PC-3 (cell line): Measurements from ENCODE around the gene CYGB. TPM values are rescaled to one million over a fixed set of nuclear protein-coding genes. Genes with fewer than 3 reads are reported as not detected.

ENCODE experiments used
- ATAC-seq: fragments of 200-7000 bp; cut with Tn5 transposase; 2 replicates; pipeline ENCODE4 v1.9.1; 2020; ENCODE audit warnings: mild to moderate bottlenecking, moderate library complexity
- BruUV-seq: library from RNA; stranded (reverse); fragments of 400-500 nt; replicated peaks from 2 replicates; lab custom pipeline; 2021; lab: Mats Ljungman, UMichigan
- CTCF ChIA-PET: fragments of 300-600 bp; sonication (Branson Sonifier 250); formaldehyde crosslinking; loops from one replicate; lab custom pipeline; 2022; ENCODE audit warnings: antibody characterized with exemption; lab: Charles Lee
- POLR2A ChIA-PET: fragments of 300-600 bp; sonication (Branson Sonifier 250); formaldehyde crosslinking; loops from one replicate; lab custom pipeline; 2022; ENCODE audit warnings: antibody characterized with exemption; ENCODE audit not compliant: unreplicated experiment; lab: Charles Lee
- DNase-seq: peaks from one replicate; pipeline ENCODE4 v3.0.0-alpha.2; 2015
- H2AFZ ChIP-seq: fragments of 300-600 bp; sonication (generic); 2 replicates; pipeline ENCODE4 v1.6.0; 2016; ENCODE audit warnings: antibody characterized with exemption, low read length
- H3F3A ChIP-seq: fragments of 300-600 bp; sonication (generic); one replicate; pipeline ENCODE4 v1.6.0; 2017; ENCODE audit warnings: antibody characterized with exemption, low read length, control low read depth, mild to moderate bottlenecking; ENCODE audit not compliant: unreplicated experiment
- H3K27ac ChIP-seq: fragments of 300-600 bp; sonication (generic); 2 replicates; pipeline ENCODE4 v1.5.1; 2016; ENCODE audit warnings: mild to moderate bottlenecking, low read length
- H3K27me3 ChIP-seq: fragments of 300-600 bp; sonication (generic); 2 replicates; pipeline ENCODE4 v1.6.1; 2016; ENCODE audit warnings: low read length, mixed read lengths
- H3K36me3 ChIP-seq: fragments of 300-600 bp; sonication (generic); 2 replicates; pipeline ENCODE4 v1.6.1; 2016; ENCODE audit warnings: low read depth, mixed run types, low read length, mixed read lengths
- H3K4me1 ChIP-seq: fragments of 300-600 bp; sonication (generic); 2 replicates; pipeline ENCODE4 v1.5.1; 2016; ENCODE audit warnings: low read length; ENCODE audit not compliant: insufficient read depth
- H3K4me2 ChIP-seq: fragments of 300-600 bp; sonication (generic); 2 replicates; pipeline ENCODE4 v1.6.0; 2016; ENCODE audit warnings: low read length
- H3K4me3 ChIP-seq: fragments of 300-600 bp; sonication (generic); 2 replicates; pipeline ENCODE4 v1.5.1; 2016; ENCODE audit warnings: mild to moderate bottlenecking, low read length, mixed read lengths
- H3K79me2 ChIP-seq: fragments of 300-600 bp; sonication (generic); 2 replicates; pipeline ENCODE4 v1.6.1; 2017; ENCODE audit warnings: low read length, mixed read lengths
- H3K9ac ChIP-seq: fragments of 300-600 bp; sonication (generic); 2 replicates; pipeline ENCODE4 v1.6.0; 2016; ENCODE audit warnings: mild to moderate bottlenecking, low read length
- H3K9me2 ChIP-seq: fragments of 300-600 bp; sonication (generic); replicated peaks from 2 replicates; pipeline ENCODE4 v1.6.1; 2016; ENCODE audit warnings: mixed run types, low read length, mixed read lengths
- H3K9me3 ChIP-seq: fragments of 300-600 bp; sonication (generic); 2 replicates; pipeline ENCODE4 v1.6.1; 2016; ENCODE audit warnings: low read length, mixed read lengths
- H4K20me1 ChIP-seq: fragments of 300-600 bp; sonication (generic); 2 replicates; pipeline ENCODE4 v1.6.1; 2016; ENCODE audit warnings: low read length, mixed read lengths
- CTCF ChIP-seq: fragments of 300-600 bp; sonication (generic); conservative IDR thresholded peaks from 2 replicates; pipeline ENCODE4 v1.5.1; 2017; ENCODE audit warnings: antibody characterized with exemption, low read depth, mild to moderate bottlenecking, low read length
- EZH2 ChIP-seq: fragments of 300-600 bp; sonication (generic); IDR thresholded peaks from one replicate; pipeline ENCODE4 v1.6.1; 2017; ENCODE audit warnings: antibody characterized with exemption, mild to moderate bottlenecking, low read length; ENCODE audit not compliant: unreplicated experiment
- EZH2phosphoT487 ChIP-seq: fragments of 300-600 bp; sonication (generic); IDR thresholded peaks from 2 replicates; pipeline ENCODE4 v1.6.1; 2018; ENCODE audit warnings: mild to moderate bottlenecking, antibody characterized with exemption, low read length, borderline replicate concordance
- intact Hi-C: fragments of 100-400 bp; cut with micrococcal nuclease; formaldehyde crosslinking; loops from 2 replicates; pipeline ENCODE4 v1.9.0; 2023
- total RNA-seq: library from RNA; depleted of rRNA; stranded (reverse); fragments of >200 nt; gene quantifications from 2 replicates; pipeline ENCODE4 v1.2.3, GENCODE V29; 2014

The CYGB gene
- total RNA-seq, 1 experiment from 2014 or later: 0.62 TPM

DNA sequence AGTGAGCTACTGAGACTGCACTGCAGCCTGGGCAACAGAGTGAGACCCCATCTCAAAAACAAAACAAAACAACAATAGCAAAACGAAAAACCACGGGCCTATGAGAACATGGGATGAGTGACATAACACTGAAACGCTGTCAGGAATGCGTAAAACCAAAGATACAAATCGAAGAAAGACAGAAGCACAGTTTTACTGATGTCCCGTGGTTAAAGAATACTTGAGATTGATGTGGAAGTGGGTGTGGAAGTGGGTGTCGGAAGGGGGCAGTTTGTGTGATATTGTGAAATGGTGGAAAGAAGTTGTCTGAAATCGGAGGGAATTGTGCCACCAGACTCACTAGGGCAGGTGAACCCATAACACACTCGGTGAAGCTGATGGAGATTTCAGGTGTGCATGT lies 38.7 kb upstream of the CYGB start:
- ATAC-seq: no peak
- TF ChIP-seq EZH2: no peak
- no peak for TF ChIP-seq CTCF
- TF ChIP-seq EZH2phosphoT487: no peak
- Histone ChIP-seq H3K9me3 (no peaks in the 10 kb centered on the region), H4K20me1 (no peaks in the 10 kb centered on the region), H3K36me3 (no peaks in the 10 kb centered on the region), H3F3A (no peaks in the 10 kb centered on the region), H3K9ac (no peak overlapping the region), H3K4me2 (no peak overlapping the region), H3K27ac (no peak overlapping the region), H3K9me2 (no peaks in the 10 kb centered on the region), H3K4me1 (peaks cover 13% of the 10 kb centered on the region), H3K79me2 (no peaks in the 10 kb centered on the region), H2AFZ (no peak overlapping the region), H3K27me3 (no peaks in the 10 kb centered on the region), H3K4me3 (no peak overlapping the region)
- POLR2A ChIA-PET: no interaction called here
- CTCF ChIA-PET: no interaction called here
- intact Hi-C loops: no loop called here
- no peak for DNase-seq
- BruUV-seq: no TSS peak

DNA sequence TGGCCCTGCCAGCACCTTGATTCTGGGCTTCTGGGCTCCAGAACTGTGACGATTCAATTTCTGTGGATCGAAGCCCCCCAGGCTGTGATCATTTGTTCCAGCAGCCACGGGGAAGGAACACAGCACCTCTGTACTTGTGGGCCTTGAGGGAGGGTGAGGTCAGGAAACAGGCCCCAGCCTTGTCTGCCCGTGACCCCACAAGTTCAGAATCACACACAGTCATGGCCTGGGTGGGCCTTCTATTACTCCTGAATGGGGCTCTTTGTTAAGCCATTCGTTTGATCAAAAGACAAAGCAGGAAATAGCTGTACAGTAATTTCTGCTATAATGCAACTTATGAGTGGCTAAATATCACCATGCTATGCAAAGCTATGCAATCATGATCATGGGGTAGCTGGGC lies 38.1 kb upstream of the CYGB start:
- no peak for DNase-seq
- no peaks in the 10 kb centered on the region for H3F3A ChIP-seq
- H4K20me1 ChIP-seq: no peaks in the 10 kb centered on the region
- intact Hi-C loops: no loop called here
- H3K4me3 ChIP-seq: no peak overlapping the region
- no peaks in the 10 kb centered on the region for H3K9me3 ChIP-seq
- no peak overlapping the region for H3K4me2 ChIP-seq
- peaks cover 14% of the 10 kb centered on the region for H3K4me1 ChIP-seq
- no peak overlapping the region for H2AFZ ChIP-seq
- ChIA-PET POLR2A (no interaction called here), CTCF (no interaction called here)
- no peak overlapping the region for H3K27ac ChIP-seq
- no peak overlapping the region for H3K9ac ChIP-seq
- no peaks in the 10 kb centered on the region for H3K9me2 ChIP-seq
- BruUV-seq: no TSS peak
- no peak for ATAC-seq
- no peaks in the 10 kb centered on the region for H3K79me2 ChIP-seq
- no peaks in the 10 kb centered on the region for H3K27me3 ChIP-seq
- no peak for TF ChIP-seq EZH2phosphoT487
- TF ChIP-seq CTCF: no peak
- no peak for TF ChIP-seq EZH2
- H3K36me3 ChIP-seq: no peaks in the 10 kb centered on the region

GRCh38 chr17:76574166-76574565 lies 36.7 kb upstream of the CYGB start:
- POLR2A ChIA-PET: no interaction called here

More at GRCh38 chr17:76574166-76574565, 36.7 kb upstream of the CYGB start:
- CTCF ChIA-PET: no interaction called here
- TF ChIP-seq EZH2 (no peak), CTCF (no peak), EZH2phosphoT487 (no peak)
- H3K27ac ChIP-seq: no peak overlapping the region
- H3K9me2 ChIP-seq: no peaks in the 10 kb centered on the region
- no peaks in the 10 kb centered on the region for H3K36me3 ChIP-seq
- H4K20me1 ChIP-seq: no peaks in the 10 kb centered on the region
- intact Hi-C loops: no loop called here
- H3K4me1 ChIP-seq: peaks cover 19% of the 10 kb centered on the region
- no peaks in the 10 kb centered on the region for H3K27me3 ChIP-seq
- H3F3A ChIP-seq: no peaks in the 10 kb centered on the region
- DNase-seq: no peak
- H3K9me3 ChIP-seq: no peaks in the 10 kb centered on the region
- no peaks in the 10 kb centered on the region for H3K79me2 ChIP-seq
- H3K4me3 ChIP-seq: no peak overlapping the region
- H3K4me2 ChIP-seq: no peak overlapping the region
- no TSS peak for BruUV-seq
- no peak for ATAC-seq
- H3K9ac ChIP-seq: no peak overlapping the region
- H2AFZ ChIP-seq: no peak overlapping the region
